ENCODE results near the gene E2F2.

The E2F2 gene

GRCh38 chr1:23558140-23558871 lies 27.3 kb upstream of the E2F2 start:
- no peak for FAIRE-seq
- no peak for DNase-seq (ENCODE audit: insufficient read length, low spot score)
- TF ChIP-seq CTCF (IDR thresholded peaks at IDR 0.05; ENCODE audit: insufficient read depth, missing control alignments), result no peak

- FAIRE-seq (no peak), DNase-seq (ENCODE audit: insufficient read length, low spot score) (no peak)
- TF ChIP-seq CTCF (IDR thresholded peaks at IDR 0.05; ENCODE audit: insufficient read depth, missing control alignments), result no peak
Measured at GRCh38 chr1:23557471-23558124, 26.6 kb upstream of the E2F2 start.

GRCh38 chr1:23556635-23557470 lies 25.8 kb upstream of the E2F2 start:
- TF ChIP-seq CTCF (IDR thresholded peaks at IDR 0.05; ENCODE audit: insufficient read depth, missing control alignments), result no peak
- DNase-seq (ENCODE audit: insufficient read length, low spot score), result no peak
- FAIRE-seq, result no peak

GRCh38 chr1:23555986-23556634 lies 25.1 kb upstream of the E2F2 start:
- FAIRE-seq (no peak), DNase-seq (ENCODE audit: insufficient read length, low spot score) (no peak)
- TF ChIP-seq CTCF (IDR thresholded peaks at IDR 0.05; ENCODE audit: insufficient read depth, missing control alignments), result no peak

- FAIRE-seq (no peak), DNase-seq (ENCODE audit: insufficient read length, low spot score) (no peak)
Measured at GRCh38 chr1:23555270-23555985, 24.4 kb upstream of the E2F2 start.

More at GRCh38 chr1:23555270-23555985, 24.4 kb upstream of the E2F2 start:
- TF ChIP-seq CTCF (IDR thresholded peaks at IDR 0.05; ENCODE audit: insufficient read depth, missing control alignments), result no peak

All from D721Med (cell line).